Tibial nerve (tissue), 3 donors: ENCODE measurements around the gene NUFIP2.

Experiments used
- CTCF ChIP-seq, 5 experiments: fragments of 200-600 bp in 3 of 5; fragments of 450-650 bp in 2 of 5; sonication (generic) in 3 of 5; IDR thresholded peaks; one replicate each; pipeline ENCODE4 v1.5.1; 2016 to 2019; ENCODE audit warnings: antibody characterized with exemption in 5 of 5, mild to moderate bottlenecking in 3 of 5, moderate library complexity in 2 of 5
- POLR2A ChIP-seq, 2 donors: fragments of 450-650 bp; IDR thresholded peaks; one replicate each; pipeline ENCODE4 v1.6.1; 2017; ENCODE audit warnings: antibody characterized with exemption in 2 of 2, mild to moderate bottlenecking in 2 of 2, moderate library complexity in 2 of 2

GRCh38 chr17:29237476-29238132 is 56.3 kb downstream of the NUFIP2 start:
- no peak for TF ChIP-seq CTCF (IDR thresholded peaks at IDR 0.05)
- no peak for TF ChIP-seq POLR2A (IDR thresholded peaks at IDR 0.05)
